ENCODE results near the gene ITPR2. TPM values are rescaled to one million over a fixed set of nuclear protein-coding genes. Genes with fewer than 3 reads are reported as not detected.

The ITPR2 gene
- total RNA-seq, 1 donor from 2014 or later: 16.7 TPM

DNA sequence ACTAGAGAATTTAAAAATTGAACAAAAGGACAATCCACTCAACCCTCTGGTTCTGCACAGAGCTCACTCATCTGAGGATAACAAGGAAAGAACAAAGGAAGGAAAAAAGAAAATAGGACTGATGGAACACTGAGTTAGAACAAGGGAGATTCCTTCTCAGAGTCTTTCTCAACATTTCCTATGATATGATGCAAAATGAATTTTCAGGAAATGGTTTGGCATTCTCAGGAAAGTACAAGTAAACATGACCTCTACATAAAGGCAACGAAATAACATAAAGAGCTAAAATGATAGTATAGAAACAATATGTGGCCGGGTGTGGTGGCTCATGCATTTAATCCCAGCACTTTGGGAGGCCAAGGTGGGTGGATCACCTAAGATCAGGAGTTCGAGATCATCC lies 135.8 kb downstream of the ITPR2 start:
- Mint-ChIP-seq H3K27me3 (ENCODE audit: low read depth) (no peaks in the 10 kb centered on the region), H3K9me3 (peaks cover 3% of the 10 kb centered on the region), H3K4me3 (no peak overlapping the region), H3K4me1 (peaks cover 6% of the 10 kb centered on the region), H3K36me3 (ENCODE audit: low read depth) (no peaks in the 10 kb centered on the region), H3K27ac (ENCODE audit: unreplicated experiment) (no peak overlapping the region)
- TF ChIP-seq, protein P1, sequence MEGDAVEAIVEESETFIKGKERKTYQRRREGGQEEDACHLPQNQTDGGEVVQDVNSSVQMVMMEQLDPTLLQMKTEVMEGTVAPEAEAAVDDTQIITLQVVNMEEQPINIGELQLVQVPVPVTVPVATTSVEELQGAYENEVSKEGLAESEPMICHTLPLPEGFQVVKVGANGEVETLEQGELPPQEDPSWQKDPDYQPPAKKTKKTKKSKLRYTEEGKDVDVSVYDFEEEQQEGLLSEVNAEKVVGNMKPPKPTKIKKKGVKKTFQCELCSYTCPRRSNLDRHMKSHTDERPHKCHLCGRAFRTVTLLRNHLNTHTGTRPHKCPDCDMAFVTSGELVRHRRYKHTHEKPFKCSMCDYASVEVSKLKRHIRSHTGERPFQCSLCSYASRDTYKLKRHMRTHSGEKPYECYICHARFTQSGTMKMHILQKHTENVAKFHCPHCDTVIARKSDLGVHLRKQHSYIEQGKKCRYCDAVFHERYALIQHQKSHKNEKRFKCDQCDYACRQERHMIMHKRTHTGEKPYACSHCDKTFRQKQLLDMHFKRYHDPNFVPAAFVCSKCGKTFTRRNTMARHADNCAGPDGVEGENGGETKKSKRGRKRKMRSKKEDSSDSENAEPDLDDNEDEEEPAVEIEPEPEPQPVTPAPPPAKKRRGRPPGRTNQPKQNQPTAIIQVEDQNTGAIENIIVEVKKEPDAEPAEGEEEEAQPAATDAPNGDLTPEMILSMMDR (conservative IDR thresholded peaks at IDR 0.05): no peak
- DNase-seq (ENCODE audit: low read depth, low spot score): no peak

DNA sequence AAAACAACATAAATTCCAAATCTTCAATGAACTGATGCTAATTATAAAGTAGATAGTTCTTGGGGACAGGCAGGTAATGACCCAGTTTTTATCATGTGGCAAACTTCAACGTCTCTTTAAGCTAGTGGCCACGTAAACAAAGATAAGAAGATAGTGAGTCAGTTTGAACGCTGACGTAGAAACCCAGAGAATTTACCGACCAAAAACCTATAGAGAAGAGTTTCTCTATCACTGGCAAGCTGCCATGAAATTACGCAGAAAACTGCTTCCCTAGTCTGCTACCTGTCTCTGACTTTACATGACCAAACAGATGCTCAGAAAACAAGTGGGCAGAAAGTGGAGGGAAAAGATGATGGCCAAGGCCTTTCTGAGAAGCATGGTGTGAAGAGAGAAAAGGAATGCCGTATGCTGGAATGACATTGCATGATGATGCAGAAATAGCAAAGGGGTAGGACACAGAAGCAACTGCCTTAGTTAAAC lies 136.3 kb downstream of the ITPR2 start:
- Mint-ChIP-seq H3K9me3 (peaks cover 3% of the 10 kb centered on the region), H3K27ac (ENCODE audit: unreplicated experiment) (no peak overlapping the region), H3K27me3 (ENCODE audit: low read depth) (no peaks in the 10 kb centered on the region), H3K4me1 (peaks cover 7% of the 10 kb centered on the region), H3K4me3 (no peak overlapping the region), H3K36me3 (ENCODE audit: low read depth) (no peaks in the 10 kb centered on the region)
- DNase-seq (ENCODE audit: low read depth, low spot score): no peak
- TF ChIP-seq, protein P1 (conservative IDR thresholded peaks at IDR 0.05): no peak

DNA sequence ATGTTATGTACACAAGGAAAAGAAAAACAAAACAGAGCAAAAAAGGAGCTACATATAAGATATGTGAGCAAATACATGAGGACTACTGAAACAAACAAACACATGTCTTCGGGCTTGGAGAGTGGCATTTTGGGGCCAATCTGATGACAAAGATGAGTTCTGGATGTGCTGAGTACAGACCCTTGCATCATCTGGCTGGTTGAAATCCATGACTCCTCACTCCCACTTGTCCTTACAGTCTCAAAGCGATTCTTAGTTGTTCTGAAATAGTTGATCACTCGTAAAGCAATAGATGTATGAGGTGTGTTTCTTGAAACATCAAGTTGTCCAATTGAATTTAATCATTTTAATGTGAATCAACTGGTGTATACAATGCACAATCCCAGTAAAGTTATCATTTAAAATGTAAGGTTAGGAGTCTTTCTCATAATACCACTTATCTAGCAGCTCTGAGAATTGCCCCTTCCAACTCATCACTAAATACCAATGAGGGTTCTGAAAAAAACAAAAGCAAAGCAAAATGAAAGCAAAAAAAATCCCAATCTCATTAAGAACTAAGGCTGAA lies 136.9 kb downstream of the ITPR2 start:
- Mint-ChIP-seq H3K9me3 (peaks cover 3% of the 10 kb centered on the region), H3K27me3 (ENCODE audit: low read depth) (no peaks in the 10 kb centered on the region), H3K27ac (ENCODE audit: unreplicated experiment) (no peak overlapping the region), H3K4me3 (no peak overlapping the region), H3K4me1 (peaks cover 12% of the 10 kb centered on the region), H3K36me3 (ENCODE audit: low read depth) (no peaks in the 10 kb centered on the region)
- DNase-seq (ENCODE audit: low read depth, low spot score): no peak
- TF ChIP-seq, protein P1 (conservative IDR thresholded peaks at IDR 0.05): no peak

DNA sequence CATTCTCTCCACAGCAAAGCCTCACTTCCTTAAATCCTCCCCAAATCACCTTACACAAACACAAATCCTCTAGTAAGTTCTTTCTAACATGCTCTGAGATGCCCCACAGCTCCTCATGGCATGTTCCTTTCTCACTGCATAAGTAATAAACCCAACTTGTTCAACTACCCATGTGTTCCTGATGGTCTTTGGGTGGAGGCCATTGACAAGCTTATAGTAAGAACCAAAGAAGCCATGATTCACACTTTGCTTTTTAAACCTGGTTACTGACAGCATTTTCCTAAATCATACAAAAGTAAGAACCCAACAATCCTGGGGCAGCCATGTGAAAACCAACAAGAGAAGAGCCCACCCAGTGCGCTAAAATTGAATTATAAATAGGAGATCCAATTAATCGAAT lies 138.6 kb downstream of the ITPR2 start:
- Mint-ChIP-seq H3K36me3 (ENCODE audit: low read depth) (no peaks in the 10 kb centered on the region), H3K9me3 (peaks cover 3% of the 10 kb centered on the region), H3K4me1 (peaks cover 12% of the 10 kb centered on the region), H3K27ac (ENCODE audit: unreplicated experiment) (no peak overlapping the region), H3K27me3 (ENCODE audit: low read depth) (no peaks in the 10 kb centered on the region), H3K4me3 (no peak overlapping the region)
- TF ChIP-seq, protein P1 (conservative IDR thresholded peaks at IDR 0.05): no peak
- no peak for DNase-seq (ENCODE audit: low read depth, low spot score)

DNA sequence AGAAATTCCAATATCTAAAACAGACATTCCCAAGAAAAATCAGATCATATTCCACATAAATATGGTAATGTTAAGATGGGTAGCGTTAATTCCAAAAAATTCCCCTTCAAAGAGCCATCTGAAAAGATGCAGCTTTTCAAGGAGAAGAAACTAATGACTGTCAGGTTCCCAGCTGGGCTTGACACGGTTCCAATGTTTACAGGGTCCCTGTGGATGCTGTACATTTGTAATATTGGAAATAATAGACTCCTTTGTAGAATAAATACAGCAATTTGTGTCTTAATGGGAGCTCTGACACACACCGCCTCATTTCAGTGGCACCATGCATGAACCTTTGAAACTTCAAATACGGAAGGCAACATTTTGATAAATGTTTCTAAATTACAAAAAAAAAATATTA lies 140.6 kb downstream of the ITPR2 start:
- no peak overlapping the region for H3K4me3 Mint-ChIP-seq
- H3K9me3 Mint-ChIP-seq: peaks cover 3% of the 10 kb centered on the region
- TF ChIP-seq, protein P1 (conservative IDR thresholded peaks at IDR 0.05): no peak
- no peak overlapping the region for H3K27ac Mint-ChIP-seq (ENCODE audit: unreplicated experiment)
- no peaks in the 10 kb centered on the region for H3K36me3 Mint-ChIP-seq (ENCODE audit: low read depth)
- DNase-seq (ENCODE audit: low read depth, low spot score): no peak
- peaks cover 12% of the 10 kb centered on the region for H3K4me1 Mint-ChIP-seq
- no peaks in the 10 kb centered on the region for H3K27me3 Mint-ChIP-seq (ENCODE audit: low read depth)
